T1000 (cell line): ENCODE results near the gene ATP2B3.

Source experiments
- DNase-seq: peaks from one replicate; lab custom pipeline; 2025; ENCODE audit warnings: mixed read lengths; lab: John Stamatoyannopoulos, UW

ATP2B3 gene

GRCh38 chrX:153517423-153517822 is at the start of gene ATP2B3:
TSS of gene ATP2B3 (plus strand) at chrX:153517642. CDS start at chrX:153536248, 18,606 bp downstream.
- DNase-seq, result no peak

DNA sequence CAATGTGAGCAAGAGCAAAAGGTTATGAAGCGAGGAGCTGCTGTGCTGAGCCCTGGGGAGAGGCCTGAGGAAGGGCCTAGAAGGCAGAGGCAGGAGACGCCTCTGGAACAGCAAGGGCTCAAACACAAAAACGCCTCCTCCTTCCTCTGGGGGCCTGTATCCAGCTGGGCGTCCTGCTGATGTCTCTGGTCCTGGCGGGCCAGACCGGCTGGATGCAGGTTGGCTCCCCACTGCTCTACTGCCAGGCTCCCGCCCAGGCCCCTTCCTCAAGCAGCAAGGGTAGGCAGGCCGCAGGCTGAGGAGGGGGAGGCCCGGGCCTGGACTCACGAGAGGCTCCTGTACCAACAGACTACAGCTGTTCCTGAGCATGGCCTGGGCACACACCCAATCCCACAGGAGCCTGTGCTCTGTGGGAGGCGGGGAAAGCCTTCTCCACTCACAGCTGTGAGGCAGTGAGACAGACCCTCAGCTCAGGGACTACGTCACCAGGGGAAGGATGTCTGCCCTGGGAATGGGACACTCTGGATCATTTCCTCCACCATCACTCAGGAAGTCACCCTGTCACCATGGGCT is 49.3 kb upstream of the ATP2B3 start:
- DNase-seq, result no peak

GRCh38 chrX:153469811-153470410 is 47.5 kb upstream of the ATP2B3 start:
- no peak for DNase-seq

DNA sequence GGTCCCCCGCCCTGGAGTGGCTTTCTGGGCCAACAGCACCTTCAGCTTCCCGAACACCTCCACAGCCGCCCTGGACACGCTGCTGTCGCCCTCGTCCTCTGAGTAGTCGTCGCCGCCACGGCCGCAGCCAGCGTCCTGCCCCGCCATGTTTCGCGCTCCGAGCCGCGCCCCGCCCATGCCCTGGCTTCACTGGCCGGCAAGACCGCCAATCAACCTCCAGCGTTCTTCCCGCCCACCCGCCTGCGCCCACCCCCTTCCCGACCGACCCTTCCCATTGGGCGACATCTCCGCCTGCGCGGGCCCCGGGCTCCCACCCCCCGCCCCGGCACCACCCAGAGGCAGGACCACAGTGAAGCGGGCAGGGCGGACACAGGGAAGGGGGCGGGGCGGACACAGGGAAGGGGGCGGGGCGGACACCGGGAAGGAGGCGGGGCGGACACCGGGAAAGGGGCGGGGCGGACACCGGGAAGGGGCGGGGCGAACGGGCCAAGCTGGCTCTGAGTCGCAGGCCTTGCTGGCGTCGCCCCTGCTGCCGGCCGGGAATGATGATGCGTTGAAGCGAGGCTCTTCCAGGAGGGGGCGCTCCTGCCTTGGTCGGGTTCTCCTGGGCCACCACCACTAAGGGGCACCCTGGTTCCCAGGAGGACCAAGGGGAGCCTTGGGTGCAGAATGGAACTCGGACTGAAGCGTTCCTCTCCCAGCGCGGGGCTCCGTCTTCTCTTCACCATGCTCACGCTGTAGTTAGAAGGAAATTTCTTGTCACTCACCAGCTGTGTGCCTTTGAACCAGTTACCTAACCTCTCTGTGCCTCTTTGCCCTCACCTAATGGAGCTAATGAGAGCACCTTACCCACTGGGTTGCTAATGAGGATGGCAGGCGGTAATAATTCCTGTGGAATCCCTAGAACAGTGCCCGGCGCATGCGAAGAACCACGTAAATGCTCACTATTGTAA is 46.8 kb upstream of the ATP2B3 start, which contains the start of gene HAUS7:
Gene HAUS7, minus strand, starts transcription at position 166 of the 953 bp plus-strand sequence. Its CDS starts 19 bp downstream, at position 147.
- peak; percentile 72 for DNase-seq

DNA sequence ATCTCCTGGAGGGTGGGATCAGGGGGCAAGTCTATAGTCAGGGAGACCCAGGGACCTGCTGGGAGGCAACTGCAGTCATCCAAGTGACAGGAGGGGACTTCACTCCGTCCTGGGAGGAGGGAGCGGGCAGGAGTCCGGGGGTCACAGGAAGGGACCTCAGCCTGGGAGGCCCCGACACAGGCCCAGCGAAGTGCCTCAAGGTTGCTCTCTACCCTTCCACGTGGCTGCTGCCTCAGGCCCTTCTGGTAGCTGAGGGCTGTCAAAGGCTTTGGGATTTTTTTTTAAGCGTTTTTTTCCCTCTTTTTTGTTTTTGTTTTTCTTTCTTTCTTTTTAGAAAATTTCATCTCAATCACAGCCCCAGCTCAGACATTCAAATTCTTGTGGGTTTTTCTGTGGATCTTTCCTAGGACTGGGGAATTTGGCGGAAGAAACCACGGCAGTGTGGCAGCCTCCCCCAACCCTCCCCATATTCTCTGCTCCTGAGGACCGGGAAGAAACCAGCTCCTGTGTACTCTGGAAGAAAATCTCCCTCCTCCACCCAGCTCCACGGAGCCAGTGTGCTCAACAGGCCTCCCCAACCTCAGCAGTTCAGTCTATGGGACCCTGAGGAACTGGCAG is 45.7 kb upstream of the ATP2B3 start:
- no peak for DNase-seq

- DNase-seq, result no peak
Observed at GRCh38 chrX:153473126-153473525, 44.3 kb upstream of the ATP2B3 start.

DNA sequence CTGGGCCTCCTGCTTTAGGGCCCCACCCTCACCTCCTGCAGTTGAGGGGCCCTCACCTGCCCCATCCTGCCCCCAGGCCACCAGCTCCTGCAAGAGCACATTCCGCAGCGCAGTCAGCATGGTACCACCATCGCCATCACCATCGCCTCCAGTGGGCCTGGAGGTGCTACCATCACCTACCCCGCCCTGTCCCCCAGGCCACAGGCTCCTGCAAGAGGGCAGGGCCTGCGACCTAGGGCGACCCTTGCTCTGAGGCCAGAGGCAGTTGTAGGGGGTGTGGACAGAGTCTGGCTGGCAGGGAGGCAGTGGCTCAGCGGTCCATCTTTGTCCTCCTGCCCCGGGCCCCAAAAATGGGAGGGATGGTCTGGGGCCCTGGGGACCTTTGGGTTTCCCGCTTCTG is 43.2 kb upstream of the ATP2B3 start:
- DNase-seq, result no peak

DNA sequence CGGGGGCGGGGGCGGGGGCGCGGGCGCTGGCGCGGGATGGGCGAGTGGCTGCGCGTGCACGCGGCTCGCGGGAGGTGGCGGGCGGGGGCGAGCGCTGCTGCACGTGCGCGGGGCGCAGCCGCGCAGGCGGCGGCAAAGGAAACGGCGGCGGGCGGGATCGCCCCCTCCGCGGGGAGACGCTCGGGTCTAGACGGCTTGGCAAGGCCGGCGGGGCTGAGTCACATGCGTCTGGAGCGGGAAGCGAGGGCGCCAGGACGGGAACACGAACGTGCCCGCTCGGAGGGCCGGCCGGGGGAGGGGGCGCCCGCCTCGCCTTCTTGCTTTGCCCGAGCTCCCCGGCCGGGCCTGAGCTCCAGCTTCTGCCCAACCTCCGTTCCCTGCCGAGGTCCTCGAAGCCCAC is 42.7 kb upstream of the ATP2B3 start:
- DNase-seq, result no peak

GRCh38 chrX:153475271-153475670 is 42.2 kb upstream of the ATP2B3 start:
- no peak for DNase-seq

- DNase-seq, result no peak
Observed at GRCh38 chrX:153475751-153476281, 41.6 kb upstream of the ATP2B3 start.

DNA sequence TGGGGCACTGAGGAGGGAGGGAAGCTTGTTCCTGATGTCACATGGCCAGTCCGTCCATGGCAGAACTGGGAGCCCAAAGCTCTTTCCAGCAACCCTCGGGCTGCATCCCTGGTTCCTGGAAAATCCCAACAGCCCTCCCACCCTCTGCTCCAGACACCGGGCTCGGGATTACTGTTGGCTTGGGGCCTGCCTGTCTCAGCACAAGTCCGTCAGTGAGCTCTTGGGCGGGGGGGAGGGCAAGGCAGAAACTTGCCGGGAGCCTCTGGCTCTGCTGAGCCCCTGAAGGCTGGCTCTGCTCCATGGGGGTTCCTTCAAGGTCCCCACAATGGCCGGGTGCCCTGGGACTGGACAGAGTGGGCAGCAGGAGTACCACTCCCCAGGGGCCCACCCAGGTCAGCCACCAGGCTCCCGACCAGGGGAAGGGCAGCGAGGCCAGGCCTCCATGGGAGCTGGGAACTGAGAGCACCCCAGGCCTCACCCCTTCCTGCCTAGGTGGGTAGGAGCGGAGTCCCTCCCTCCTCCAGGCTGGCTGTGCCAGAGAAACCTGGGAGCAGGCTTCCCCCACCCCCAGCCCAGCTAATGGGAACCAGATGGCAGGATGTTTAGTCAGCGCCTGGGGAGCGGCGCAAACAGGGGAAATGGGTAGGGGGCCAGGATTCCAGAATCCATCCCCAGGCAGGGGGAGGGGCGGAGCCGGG is 40.6 kb upstream of the ATP2B3 start:
- DNase-seq, result no peak

- no peak for DNase-seq
Observed at GRCh38 chrX:153477364-153477857, 40.0 kb upstream of the ATP2B3 start.

DNA sequence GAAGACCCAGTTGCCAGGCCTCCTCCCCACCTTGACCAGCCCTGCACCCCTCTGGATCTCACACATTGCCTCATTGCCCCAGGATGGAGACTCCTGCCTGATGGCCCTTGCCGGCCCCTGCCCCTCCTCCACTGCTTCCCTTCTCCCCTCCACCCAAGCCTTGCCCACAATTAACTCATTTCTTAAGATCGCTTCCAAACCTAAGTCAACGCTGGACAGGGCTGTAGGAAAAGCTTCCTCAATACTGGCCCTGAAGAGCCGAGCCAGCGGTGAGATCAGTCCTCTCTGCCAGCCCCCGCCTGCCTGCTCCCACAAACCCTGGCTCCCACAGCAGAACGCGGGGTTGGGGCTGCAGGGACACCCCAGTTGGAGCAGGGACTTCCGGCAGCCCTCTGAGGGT is 39.5 kb upstream of the ATP2B3 start:
- DNase-seq, result no peak

- no peak for DNase-seq
Observed at GRCh38 chrX:153478746-153479145, 38.7 kb upstream of the ATP2B3 start.

GRCh38 chrX:153481043-153481442 is 36.4 kb upstream of the ATP2B3 start:
- DNase-seq, result no peak

DNA sequence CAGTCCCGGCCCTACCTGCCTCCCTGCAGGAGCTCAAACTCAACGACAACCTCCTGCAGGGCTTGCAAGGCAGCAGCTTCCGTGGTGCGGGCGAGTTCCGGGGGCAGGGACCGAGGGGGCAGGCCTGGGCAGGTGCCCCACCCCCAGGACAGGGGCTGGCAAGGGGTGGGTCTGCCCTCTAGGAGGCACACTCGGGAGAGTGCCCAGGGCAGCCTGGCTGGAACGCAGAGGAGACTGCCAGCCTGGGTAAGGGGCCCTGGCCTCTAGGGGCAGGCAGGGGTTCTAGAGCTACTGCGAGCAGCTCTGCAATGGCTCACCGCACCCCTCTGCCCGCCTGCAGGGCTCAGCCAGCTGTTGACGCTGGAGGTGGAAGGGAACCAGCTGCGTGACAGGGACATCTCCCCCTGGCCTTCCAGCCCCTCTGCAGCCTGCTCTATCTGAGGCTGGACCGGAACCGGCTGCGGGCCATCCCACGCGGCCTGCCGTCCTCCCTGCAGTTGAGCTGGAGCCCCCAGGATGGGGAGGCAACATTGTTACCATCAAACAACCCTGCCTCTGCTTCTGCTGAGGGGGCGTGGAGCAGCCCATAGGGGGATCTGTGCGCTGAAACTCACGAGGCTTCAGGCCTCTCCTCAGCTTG is 34.9 kb upstream of the ATP2B3 start:
- DNase-seq, result no peak

DNA sequence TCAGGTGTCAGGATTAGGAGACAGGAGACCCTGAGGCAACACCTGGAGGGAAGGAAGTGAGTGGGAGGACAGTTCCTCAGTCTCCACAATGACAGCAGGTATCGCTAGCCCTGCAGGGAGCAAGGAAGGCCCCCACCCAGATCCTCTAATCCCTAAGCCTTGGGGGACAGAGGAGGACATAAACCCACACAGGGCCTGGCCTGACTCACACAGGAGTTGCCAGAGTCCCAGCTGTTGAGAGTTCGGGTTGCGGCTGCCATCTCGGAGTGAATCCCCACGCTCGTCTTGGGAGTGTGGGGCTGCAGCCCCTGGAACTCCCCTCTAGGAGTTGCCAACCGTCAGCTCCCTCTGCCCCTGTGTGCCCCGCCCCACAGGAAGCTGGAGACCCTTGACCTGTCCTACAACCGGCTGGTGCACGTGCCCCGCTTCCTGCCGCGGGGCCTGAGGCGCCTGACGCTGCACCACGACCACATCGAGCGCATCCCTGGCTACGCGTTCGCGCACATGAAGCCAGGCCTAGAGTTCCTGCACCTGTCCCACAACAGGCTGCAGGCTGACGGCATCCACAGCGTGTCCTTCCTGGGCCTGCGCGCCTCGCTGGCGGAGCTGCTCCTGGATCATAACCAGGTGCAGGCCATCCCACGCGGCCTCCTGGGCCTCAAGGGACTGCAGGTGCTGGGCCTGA is 31.9 kb upstream of the ATP2B3 start:
- DNase-seq, result no peak

GRCh38 chrX:153486171-153486570 is 31.3 kb upstream of the ATP2B3 start:
- no peak for DNase-seq

DNA sequence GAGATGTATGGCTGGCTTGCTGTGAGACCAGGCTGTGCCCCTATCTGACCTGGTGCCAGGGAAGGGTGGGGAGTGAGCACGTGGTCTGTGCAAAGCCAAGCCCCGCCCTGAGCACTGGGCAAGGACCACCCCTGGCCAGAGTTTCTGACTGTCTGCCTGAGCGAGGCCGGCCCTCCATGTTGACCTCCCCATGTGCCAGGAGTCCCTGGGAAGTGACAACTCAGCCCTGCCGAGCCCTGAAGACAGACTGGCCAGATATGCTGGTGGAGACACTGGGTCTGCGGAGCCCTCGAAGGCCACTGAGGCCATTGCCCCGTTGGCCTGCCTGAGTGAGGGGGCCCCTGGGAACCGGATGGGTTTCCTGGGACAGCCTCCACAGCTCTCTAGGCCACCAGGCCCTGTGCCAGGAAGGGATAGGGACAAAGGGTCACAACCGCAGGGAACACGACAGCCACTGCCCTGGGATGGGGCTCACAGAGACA is 29.8 kb upstream of the ATP2B3 start:
- no peak for DNase-seq
